NCI-H226 (cell line): ENCODE data around the gene ADARB2.

Experiments used
- DNase-seq: peaks from one replicate; pipeline ENCODE4 v3.0.0-alpha.2; 2015

ADARB2 gene

GRCh38 chr10:1679821-1680650 lies 57.3 kb downstream of the ADARB2 start:
- no peak for DNase-seq

GRCh38 chr10:1678084-1678483 lies 59.2 kb downstream of the ADARB2 start:
- DNase-seq = no peak

- DNase-seq = no peak
These were observed 59.9 kb downstream of the ADARB2 start for GRCh38 chr10:1677307-1677939.

- DNase-seq = no peak
These were observed 62.8 kb downstream of the ADARB2 start for GRCh38 chr10:1674501-1674900.

- no peak for DNase-seq
These were observed 63.6 kb downstream of the ADARB2 start for GRCh38 chr10:1673568-1674345.

GRCh38 chr10:1672001-1672781 lies 65.1 kb downstream of the ADARB2 start:
- DNase-seq = no peak

GRCh38 chr10:1671366-1672000 lies 65.8 kb downstream of the ADARB2 start:
- no peak for DNase-seq

GRCh38 chr10:1670541-1671365 lies 66.6 kb downstream of the ADARB2 start:
- no peak for DNase-seq

- no peak for DNase-seq
These were observed 67.9 kb downstream of the ADARB2 start for GRCh38 chr10:1669433-1669832.

- no peak for DNase-seq
These were observed 68.9 kb downstream of the ADARB2 start for GRCh38 chr10:1668399-1668798.

GRCh38 chr10:1667392-1667791 lies 69.9 kb downstream of the ADARB2 start:
- no peak for DNase-seq

GRCh38 chr10:1666147-1666546 lies 71.2 kb downstream of the ADARB2 start:
- DNase-seq = no peak

- DNase-seq = no peak
These were observed 71.6 kb downstream of the ADARB2 start for GRCh38 chr10:1665681-1666080.

- DNase-seq = no peak
These were observed 72.2 kb downstream of the ADARB2 start for GRCh38 chr10:1665021-1665661.

- DNase-seq = no peak
These were observed 72.9 kb downstream of the ADARB2 start for GRCh38 chr10:1664333-1664964.

- DNase-seq = no peak
These were observed 74.1 kb downstream of the ADARB2 start for GRCh38 chr10:1663226-1663625.

- DNase-seq = no peak
These were observed 74.8 kb downstream of the ADARB2 start for GRCh38 chr10:1662438-1663025.

GRCh38 chr10:1661859-1662437 lies 75.4 kb downstream of the ADARB2 start:
- no peak for DNase-seq

GRCh38 chr10:1661416-1661815 lies 75.9 kb downstream of the ADARB2 start:
- no peak for DNase-seq

- no peak for DNase-seq
These were observed 76.5 kb downstream of the ADARB2 start for GRCh38 chr10:1660815-1661214.
